GM12874 (cell line): ENCODE results near the gene RPL36.

Experiments
- TF ChIP-seq, protein P1 (sequence below): IDR thresholded peaks from 2 replicates; pipeline ENCODE4 v1.5.1; 2011; ENCODE audit warnings: low read depth, mild to moderate bottlenecking, control low read depth, low read length, moderate library complexity; ENCODE audit not compliant: insufficient read depth

The RPL36 gene

GRCh38 chr19:5648464-5648863, 41.6 kb upstream of the RPL36 start:
- TF ChIP-seq, protein P1, sequence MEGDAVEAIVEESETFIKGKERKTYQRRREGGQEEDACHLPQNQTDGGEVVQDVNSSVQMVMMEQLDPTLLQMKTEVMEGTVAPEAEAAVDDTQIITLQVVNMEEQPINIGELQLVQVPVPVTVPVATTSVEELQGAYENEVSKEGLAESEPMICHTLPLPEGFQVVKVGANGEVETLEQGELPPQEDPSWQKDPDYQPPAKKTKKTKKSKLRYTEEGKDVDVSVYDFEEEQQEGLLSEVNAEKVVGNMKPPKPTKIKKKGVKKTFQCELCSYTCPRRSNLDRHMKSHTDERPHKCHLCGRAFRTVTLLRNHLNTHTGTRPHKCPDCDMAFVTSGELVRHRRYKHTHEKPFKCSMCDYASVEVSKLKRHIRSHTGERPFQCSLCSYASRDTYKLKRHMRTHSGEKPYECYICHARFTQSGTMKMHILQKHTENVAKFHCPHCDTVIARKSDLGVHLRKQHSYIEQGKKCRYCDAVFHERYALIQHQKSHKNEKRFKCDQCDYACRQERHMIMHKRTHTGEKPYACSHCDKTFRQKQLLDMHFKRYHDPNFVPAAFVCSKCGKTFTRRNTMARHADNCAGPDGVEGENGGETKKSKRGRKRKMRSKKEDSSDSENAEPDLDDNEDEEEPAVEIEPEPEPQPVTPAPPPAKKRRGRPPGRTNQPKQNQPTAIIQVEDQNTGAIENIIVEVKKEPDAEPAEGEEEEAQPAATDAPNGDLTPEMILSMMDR: no peak

GRCh38 chr19:5651361-5651760, 38.7 kb upstream of the RPL36 start:
- TF ChIP-seq, protein P1: 0 out of 2 replicates have a peak, but pooled peaks have one; percentile 15

GRCh38 chr19:5652261-5652660, 37.8 kb upstream of the RPL36 start:
- TF ChIP-seq, protein P1: no peak

GRCh38 chr19:5654931-5655330, 35.2 kb upstream of the RPL36 start:
- TF ChIP-seq, protein P1: no peak

- TF ChIP-seq, protein P1: no peak
Measured at GRCh38 chr19:5655412-5655811, 34.7 kb upstream of the RPL36 start.

DNA sequence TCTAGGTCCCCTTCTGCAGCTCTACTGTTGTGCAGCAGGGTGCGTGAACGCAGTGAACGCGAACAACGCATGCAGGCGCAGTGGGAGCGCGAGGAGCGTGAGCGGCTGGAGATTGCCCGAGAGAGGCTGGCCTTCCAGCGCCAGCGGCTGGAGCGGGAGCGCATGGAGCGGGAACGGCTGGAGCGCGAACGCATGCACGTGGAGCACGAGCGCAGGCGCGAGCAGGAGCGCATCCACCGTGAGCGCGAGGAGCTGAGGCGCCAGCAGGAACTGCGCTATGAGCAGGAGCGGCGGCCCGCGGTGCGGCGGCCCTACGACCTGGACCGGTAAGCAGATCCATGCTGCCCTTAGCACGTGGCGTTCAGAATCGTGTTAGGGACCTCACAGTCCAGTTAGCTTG, 28.6 kb upstream of the RPL36 start:
- TF ChIP-seq, protein P1: no peak

GRCh38 chr19:5663904-5664303, 26.2 kb upstream of the RPL36 start:
- TF ChIP-seq, protein P1: no peak

DNA sequence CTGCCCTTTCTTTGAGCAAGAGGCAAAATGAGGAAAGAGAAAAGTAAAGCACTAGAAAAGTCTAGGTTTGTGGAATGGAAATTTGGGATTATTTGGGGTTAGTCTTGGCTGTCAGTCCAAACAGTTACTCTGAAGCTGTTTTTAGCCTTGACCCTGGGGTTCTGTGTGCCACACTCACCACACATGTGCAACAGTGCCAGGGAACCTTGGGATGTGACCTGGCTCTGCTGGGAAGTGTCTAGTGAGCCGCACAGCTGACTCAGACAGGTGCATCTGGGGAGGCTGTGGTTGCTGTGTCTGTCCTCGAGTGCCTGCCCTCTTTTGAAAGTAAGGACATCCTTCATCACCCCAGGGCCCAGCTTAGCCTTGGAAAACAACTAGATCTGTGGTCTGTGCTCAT, 25.6 kb upstream of the RPL36 start:
- TF ChIP-seq, protein P1: no peak
